CD4-positive, alpha-beta T cell treated with Interferon alpha-2 for 1 hour (primary cell): ENCODE results near the gene DMD.

Experiments used
- DNase-seq, 2 donors: peaks; one replicate each; pipeline ENCODE4 v3.0.0-alpha.2; 2020 to 2022

DMD gene

DNA sequence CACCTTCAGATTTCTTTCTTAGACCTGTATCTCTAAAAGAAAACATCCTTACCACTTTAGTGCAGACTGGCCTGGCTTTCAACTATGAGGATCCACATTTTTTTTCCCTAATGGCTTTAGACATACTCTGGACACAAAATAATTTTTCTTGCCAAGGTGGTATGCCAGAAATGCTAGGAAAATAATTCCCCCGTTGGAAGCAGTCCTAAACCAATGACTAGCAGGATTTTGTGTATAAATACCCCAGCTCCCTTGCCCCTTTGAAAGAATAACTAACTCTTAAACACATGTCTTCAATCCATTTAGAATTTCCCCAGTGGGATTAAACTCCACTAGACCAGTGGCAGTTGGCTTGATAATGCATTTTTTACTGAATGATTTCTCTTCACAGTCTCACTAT lies 1639.0 kb downstream of the DMD start:
- DNase-seq: no peak

DNA sequence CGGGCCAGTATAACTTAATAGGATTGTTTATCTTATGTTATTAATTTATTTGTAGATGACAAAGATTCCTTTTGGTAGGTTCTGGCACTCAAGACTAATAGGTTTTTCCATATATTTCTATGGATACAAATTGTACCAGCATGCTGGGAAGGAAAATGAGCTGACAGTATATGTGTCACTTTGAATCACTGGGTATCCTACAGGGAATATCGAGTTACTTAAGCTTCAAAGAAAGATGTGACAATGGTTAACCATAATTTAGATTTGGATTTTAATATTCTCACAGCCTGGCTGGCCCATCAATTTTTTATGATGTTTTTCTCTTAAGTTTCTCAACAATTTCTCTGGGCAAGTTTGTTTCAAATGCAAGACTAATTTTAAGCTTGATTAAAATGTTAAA lies 1640.7 kb downstream of the DMD start:
- DNase-seq: no peak

DNA sequence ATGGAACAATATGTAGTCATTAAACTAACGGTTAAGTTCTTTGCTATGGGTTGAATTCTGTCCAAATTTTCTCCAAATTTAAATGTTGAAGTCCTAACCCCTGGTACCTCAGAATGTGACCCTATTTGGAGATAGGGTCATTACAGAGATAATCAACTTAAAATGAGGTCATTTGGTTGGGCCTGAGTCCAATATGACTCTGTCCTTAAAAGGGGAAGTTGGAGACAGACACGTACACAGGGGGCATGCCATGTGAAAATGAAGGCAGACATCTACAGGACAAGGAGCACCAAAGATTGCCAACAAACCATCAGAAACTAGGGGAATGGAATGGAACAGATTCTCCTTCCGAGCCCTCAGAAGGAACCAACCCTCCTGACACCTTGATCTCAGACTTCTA lies 1647.6 kb downstream of the DMD start:
- DNase-seq: no peak

DNA sequence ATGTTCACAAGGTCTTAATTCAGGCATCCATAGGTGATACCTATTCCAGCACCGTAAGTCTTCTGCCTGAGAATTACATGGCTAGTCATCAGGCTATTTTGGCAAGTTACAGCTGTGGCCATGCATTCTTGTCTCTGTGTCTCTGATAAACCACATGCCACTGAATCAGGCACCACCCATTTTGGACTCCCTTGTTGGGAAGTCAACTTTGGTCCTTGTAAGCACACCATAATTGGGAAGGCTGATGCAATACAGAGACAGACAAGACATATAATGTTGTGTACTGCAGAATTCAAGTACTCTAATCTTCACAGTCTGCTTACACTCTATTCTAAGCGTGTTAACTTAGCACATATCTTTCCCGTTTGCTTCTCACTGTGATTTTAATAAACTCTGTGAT lies 1655.8 kb downstream of the DMD start:
- no peak for DNase-seq

DNA sequence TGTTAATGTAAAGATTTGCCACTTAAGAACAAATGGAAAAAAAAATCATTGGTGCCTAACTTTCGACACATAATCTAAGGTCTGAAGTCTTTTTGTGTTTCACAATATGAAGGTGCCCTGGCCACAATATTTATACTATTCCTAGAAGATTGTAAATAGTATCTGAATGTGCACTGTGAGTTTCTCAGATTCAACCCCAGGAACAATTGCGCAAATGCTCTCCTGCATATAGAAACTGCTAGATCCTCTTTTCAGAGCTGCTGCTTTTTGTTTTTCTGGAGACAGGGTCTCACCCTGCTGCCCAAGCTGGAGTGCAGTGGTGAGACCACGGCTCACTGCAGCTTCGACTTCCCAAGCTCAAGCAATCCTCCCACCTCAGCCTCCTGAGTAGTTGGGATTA lies 1659.4 kb downstream of the DMD start:
- DNase-seq: no peak

DNA sequence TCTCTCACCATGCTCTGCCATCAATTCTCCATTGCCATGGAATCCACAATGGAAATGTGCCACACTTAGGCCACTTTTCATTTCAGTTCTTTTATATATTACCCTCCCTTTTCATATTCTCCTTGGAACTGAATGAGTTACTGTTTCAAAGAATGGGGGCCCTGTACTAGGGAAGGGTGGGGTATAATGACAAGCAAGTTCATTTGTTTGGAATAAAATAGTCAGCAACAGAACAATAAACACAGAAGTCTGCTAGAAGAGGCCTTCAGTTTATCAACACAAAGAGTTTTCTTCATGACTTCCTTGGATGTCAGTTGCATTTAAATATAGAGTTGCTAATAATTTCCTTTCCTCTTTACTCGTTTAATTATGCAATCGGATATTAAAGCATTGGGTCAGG lies 1661.2 kb downstream of the DMD start:
- no peak for DNase-seq

DNA sequence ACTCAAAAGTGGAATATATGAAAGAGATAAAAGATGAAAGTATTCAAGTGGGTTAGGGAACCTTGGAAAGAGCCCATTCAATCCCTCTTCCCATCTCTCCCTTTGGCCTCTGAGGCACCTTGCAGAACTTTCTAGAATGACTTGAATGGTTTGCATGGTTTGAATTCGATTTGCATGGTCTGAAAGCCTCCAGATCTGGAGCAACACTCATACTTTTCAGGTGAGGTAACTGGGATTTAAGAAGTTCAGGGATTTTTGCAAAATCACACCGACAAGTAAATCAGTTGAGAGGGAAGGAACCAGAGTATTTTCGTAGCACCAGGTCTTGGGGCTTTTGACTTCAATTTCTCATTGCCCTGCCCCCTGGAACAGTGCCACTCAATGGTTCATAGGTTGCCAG lies 1663.5 kb downstream of the DMD start:
- DNase-seq: no peak

DNA sequence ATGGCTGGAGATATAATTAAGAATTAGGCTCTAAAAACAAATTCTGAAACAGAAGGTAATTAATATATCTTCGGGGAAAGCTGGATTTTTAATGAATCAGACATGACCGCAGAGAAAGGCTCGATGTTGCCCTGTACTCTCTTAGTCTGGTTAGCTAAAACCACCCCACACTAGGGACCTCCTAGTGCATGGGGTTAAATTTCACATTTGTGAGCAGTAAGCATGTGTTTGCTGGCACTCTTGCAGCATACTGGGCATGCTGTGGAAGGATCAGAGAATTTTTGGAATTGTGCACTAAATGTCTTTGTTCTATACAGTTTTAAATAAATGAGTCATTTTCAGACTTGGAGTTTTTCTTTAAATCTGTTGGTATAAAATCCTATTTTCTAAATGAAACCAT lies 1663.9 kb downstream of the DMD start:
- DNase-seq: no peak

DNA sequence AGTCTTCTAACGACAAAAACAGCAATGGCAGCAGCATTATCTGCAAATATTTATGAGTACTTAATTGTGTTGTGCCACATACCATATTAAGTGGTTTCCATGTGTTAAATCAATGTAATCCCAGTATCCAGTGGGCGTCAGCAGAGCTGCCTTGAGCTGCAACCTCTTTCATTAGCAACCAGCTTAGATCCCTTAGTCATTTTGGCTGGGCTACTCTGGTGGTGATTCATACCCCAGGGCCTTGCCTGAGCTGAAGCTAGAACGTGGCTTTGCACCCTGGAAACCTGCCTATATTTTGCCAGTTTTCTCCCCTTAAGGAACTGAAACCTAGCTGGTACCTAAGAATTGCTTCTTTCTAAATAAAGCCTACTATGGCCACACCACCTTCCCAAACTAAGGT lies 1665.2 kb downstream of the DMD start:
- no peak for DNase-seq

DNA sequence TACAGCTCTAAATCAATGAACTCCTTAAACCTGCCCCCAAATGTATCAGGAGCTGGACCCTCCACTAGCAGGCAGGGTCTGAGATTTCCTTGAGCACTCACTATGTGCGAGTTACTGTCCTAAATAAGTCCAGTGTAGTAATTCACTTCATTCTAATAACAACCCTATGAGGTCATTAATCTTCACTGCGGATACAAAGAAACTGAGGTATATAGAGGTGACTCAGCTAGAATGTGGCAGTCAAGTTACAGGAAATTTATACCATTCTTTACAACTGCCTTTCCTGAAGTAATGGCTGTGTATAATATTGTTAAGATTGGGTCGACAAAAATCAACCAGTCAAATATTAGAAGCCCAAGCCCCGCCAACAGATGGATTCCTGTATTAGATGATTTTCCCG lies 1665.6 kb downstream of the DMD start:
- DNase-seq: no peak

DNA sequence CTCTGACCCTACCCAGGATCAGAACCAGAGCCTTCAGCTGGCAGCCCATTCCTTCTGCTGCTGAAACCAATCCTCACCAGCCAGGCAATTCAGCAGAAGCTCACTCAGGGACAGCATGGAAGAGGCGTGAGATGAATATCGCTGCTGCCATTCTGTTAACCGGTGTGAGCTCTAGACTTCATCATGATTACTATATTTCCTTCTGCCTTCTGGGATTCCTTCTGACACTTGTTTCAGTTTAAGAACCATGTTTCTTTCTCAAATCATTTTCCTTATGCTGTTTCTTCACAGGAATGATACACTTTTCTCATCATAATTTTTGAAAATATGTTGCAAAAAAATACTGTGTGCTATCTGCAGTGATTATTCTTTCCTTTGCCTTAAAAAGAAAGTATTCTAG lies 1666.2 kb downstream of the DMD start:
- no peak for DNase-seq

DNA sequence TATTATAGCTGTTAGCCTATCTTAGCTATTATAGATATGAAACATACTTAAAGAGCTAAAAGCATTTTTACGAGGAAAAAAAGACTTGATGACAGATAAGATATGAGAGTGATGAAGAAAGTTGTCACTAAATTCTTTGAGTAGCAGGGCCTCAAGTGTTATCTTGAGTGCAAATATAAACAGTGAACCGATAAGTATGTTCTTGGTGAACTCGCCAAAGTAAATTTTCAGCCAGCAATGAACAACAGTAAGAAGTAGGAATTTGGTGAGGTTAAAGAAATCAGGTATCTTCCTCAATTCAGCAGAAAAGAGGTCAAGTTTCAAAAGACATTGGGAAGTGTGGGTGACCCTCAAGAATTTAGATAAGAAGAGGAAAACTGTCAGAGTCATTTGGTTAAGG lies 1667.7 kb downstream of the DMD start:
- no peak for DNase-seq

DNA sequence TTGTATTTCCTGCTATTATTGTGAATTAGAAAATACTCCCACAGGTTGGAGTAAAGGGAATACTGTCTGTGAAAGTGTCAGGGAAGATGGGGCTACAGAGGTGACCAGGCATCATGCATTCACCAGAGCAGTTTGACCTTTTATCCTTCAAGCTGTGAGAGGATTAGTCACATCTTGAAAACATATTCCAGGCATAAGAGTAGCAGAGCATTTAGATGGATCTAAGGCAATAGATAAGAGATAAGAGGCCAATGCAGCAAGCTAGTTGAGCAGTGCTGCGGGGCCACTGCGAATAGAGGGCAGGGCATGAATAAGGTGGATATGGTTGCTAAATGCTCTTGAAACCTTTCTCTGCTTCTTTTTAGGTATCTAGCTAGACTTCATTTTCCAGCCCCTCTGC lies 1668.8 kb downstream of the DMD start:
- no peak for DNase-seq

DNA sequence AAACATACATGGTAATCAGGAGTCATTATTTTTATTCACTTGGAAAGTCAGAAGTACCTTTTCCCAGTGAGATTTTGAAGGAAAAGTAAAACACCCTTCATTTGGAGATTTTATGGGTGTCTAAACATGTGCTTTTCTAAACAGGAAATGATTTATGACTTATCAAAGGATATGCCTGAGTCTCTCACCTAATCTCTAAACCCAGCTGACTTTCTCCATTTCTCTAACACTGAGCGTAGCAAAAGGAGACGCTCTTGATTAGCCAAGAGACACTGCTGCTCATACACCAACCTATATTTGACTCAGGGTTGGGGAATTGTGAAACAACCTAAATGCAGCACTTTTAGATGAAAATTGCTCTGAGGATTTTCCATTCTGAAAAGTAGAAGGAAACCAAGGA lies 1671.0 kb downstream of the DMD start:
- no peak for DNase-seq

DNA sequence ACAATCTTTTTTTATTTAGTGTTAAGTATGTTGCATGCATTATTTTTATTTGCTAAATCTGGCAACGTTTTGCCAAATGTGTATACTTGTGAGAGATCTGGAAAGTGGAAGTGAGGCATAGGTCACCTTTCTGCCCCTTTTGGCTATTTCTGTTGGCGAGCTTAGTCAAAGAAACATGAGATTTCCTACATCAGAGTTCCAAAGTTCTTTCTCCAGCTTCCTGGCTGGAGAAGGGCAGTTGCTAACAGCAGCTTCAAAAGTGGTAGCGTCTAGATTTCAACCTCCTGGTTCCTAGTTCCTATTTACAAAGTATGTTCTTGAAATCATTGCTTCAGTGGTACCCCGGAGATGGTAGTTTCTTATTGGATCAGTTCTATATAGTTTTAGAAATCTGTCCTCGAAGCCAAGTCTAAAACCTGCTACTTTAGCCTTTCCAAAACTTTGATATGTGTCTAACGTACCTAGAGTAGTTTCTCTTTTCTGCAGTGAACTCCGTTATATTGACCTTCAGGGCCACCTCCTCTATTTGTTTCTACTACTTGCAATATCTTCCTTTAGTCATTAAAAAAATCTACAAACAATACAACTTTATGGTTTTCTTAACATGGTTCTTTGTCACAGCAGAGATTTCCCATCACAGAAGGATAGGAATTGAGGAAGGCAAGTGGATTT lies 1683.8 kb downstream of the DMD start:
- no peak for DNase-seq

DNA sequence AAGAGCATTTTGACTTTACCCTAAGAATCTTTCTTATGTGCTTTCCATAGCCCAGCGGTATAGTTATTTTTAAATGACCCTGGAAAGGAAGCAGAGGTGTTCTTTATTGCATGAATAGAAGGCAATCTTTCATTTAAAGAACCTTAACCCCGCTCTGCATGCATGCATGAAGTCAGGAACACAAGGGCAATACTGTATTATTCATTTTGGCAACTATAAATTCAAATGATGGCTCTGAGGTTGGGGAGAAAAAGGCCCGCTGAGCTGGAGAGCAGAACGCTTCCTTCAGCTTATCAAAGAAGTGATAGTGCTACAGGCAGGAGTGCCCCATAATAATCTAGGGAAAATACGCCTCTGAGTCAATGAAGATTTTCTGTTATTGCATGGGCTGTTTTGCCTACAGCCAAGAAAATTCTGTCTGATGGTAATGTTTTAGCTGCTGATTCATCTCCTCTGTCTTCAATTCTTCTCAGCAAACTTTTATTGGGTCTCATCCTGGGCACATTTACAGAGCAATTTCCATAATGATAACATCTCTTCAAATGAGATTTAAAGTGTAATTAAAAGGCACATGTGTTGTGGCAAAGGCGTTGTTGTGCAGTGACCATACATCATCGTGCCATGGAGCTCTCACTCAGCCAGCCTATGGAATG lies 1687.3 kb downstream of the DMD start:
- no peak for DNase-seq

DNA sequence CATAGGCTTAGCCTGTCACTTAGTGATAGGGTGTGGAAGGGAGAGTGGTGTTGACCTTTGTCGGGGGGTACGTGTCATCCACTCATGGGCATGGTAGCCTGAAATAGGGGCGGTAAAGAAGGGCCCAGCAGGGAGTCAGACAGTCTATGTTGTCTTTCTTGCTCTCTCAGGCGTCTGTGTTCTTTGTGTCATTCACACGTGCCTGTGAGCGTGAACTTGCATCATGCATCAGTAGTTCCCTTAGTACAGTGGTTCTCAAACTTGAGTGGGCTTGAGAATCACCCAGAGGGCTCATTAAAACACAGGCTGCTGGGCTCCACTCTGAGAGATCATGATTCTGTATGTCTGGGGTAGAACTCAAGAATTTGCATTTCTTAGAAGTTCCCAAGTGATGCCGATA lies 1688.6 kb downstream of the DMD start:
- no peak for DNase-seq

DNA sequence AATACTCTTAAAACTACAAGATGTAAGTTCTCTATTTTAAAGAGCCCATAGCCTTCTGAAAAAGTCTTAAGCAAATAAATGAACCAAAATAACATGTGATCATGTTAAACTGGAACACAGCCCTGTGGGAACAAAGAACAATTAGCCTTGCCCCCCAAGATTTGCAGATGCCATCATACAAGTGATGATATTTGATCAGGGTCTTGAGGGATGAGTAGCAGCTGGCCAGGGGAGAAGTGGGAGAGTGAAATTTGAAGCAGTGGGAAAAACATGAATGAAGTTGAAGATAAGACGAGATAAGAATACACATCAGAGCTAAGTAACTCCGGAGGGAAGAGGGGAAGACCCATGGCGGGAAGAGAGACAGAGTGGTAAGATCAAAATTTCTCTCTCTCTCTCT lies 1689.4 kb downstream of the DMD start:
- no peak for DNase-seq

DNA sequence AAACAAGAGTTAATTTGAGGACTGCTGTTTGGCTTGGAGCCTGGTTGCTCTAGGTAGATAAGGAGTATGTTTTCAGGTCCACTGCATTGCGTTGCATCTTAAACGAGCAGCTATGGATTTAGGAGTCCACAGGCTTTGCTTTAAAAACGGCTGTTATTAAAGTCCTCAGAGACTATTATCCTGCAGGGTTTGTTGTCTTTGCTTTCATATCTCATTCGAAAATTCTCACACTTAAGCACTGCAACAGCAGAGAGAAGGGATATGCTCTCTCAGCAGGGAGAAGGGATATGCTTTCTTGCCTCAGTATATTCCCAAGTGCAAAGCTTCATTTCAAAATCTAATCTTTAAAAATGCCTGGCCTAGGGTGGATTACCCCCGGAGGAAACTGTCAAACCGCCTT lies 1694.8 kb downstream of the DMD start:
- no peak for DNase-seq

DNA sequence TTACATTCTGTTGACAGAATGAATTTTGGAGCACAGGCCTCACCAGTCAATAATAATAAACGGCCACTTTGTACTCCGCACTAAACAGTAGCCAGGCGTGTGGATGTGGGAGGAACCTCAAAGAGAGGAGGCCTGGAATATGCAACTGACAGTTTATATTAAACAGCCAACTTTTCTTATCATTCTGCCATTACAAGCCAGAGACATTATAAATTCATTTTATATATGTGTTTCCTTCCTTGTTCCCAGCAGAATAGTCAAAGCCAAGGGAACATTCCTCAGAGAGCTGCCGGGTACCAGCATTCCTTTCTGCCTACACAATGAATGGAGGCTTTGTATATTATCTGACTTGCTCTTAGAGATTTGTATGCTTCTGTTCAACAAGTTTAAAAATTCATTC lies 1703.0 kb downstream of the DMD start:
- DNase-seq: no peak

DNA sequence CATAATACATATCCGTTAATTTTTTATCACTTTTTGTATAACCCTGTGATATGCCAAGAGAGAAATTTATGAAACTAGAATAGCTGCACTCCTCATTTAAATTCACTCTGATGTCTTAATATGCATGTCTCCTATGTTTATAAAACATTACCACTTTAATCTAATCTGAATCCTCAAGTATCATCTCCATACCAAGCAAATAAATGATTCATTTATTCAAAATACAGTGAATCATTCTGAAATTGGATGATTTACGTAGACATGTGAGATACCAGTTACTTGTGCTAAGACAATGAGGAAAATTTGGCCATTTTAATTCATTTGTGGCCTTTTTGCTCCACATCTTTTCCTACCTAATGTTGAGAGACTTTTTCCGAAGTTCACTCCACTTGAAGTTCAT lies 1704.4 kb downstream of the DMD start:
- no peak for DNase-seq

DNA sequence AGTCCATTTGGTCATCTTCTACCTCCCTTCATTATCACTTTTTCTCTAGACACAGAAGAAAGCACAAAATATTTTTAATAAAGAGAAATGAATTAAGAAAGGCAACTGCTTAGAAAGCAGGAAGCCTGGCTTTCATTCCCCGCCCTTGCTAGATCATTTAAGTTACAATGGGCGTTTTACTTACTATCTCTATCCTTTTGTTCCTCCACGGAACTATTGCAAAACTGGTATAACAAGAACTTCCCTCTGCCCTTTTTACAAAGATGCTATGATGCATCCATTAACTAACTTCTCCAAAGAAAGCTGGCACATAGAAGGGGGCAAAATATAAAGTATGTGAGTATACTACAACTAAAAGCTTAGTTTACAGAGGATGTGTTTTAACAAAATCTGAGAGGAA lies 1705.0 kb downstream of the DMD start:
- no peak for DNase-seq

DNA sequence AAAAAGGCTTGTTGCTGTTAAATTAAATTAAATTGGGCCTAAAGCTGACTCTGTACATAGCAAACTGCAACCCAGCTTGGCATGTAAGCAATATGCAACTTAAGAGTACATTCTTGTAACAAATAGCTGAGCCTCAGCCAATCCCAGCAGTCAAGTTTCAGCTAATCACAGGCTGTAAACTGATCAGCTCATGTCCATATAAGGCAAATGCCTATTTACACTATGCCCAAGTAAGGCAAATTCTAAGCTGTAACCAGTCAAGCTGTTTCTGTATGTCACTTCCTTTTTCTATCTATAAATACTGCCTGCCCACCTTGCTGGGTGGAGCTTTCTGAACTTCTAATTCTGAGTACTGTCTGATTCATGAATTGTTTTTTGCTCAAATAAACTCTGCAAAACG lies 1710.4 kb downstream of the DMD start:
- no peak for DNase-seq

DNA sequence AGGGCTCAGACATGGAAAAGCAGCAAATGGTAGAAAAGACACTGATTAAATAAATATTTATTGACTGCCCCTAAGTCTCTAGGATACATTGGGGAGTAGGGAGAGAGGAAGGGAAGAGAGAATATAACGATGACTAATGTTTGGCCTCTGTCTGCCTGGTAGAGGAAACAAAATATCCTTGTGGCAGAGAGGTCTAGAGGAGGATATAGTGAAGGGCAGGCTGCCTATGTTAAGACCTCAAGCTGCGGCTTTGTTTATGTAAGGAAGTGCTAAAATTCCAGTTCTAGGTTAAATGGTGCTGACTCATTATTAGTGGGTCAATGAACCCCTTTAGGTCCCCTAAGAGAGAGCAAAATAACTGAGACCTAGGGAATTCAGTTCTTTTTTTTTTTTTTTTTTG lies 1712.2 kb downstream of the DMD start:
- DNase-seq: no peak

DNA sequence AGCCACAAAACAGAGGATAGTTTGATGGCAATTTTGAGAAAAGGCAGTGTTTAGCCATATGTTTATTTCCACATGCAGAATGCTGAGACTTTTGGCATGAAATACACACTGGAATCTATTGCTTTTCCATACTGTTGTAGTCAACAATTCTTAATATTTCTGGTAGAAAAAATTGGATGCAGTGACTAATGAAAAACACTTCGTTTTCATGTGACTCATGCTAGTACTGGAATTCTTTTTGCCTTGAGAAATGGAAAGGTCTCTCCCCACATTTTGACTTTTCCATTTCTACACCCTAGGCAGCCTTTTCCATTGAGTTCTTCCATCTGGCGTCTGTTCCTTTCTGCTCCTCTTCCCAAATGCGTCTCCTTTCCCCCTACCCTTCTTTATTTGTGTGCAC lies 1714.3 kb downstream of the DMD start:
- no peak for DNase-seq
